Vagina (tissue), 2 donors: ENCODE results near the gene PHYH.

Experiments used
- CTCF ChIP-seq, 3 experiments: fragments of 450-650 bp in 2 of 3; fragments of 200-600 bp in 1 of 3; sonication (generic) in 1 of 3; IDR thresholded peaks; one replicate each; pipeline ENCODE4 v1.5.1; 2017 to 2019; ENCODE audit warnings: antibody characterized with exemption in 3 of 3, mild to moderate bottlenecking in 2 of 3, moderate library complexity in 2 of 3
- POLR2A ChIP-seq, 2 donors: fragments of 450-650 bp; IDR thresholded peaks; one replicate each; pipeline ENCODE4 v1.6.1; 2017; ENCODE audit warnings: antibody characterized with exemption in 2 of 2, mild to moderate bottlenecking in 2 of 2, moderate library complexity in 2 of 2
- POLR2AphosphoS5 ChIP-seq, 2 donors: sonication (generic); formaldehyde crosslinking; IDR thresholded peaks; one replicate each; pipeline ENCODE4 v1.9.0; 2017; ENCODE audit warnings: antibody characterized with exemption in 2 of 2, mild to moderate bottlenecking in 2 of 2, low read depth in 1 of 2; ENCODE audit not compliant: insufficient read depth in 1 of 2

- TF ChIP-seq CTCF (IDR thresholded peaks at IDR 0.05) (no peak), POLR2A (IDR thresholded peaks at IDR 0.05) (no peak), POLR2AphosphoS5 (IDR thresholded peaks at IDR 0.05; ENCODE audit: insufficient read depth in 1 of 2, low read depth in 1 of 2) (no peak)
These were observed 28.9 kb downstream of the PHYH start for GRCh38 chr10:13270877-13271551.
